HEK293T (cell line): ENCODE data around the gene KRT83.
"Not testable (repeated sequence)": the region's sequence is repeated elsewhere in the genome, so short reads cannot be mapped to it uniquely, and the experiment has no call there.

Source experiments
- CTCF ChIA-PET: fragments of 350-600 bp; formaldehyde crosslinking; extraction: SDS; loops from one replicate; lab custom pipeline; 2021; ENCODE audit warnings: antibody characterized with exemption, inconsistent platforms; lab: Yijun Ruan, JAX
- POLR2A ChIA-PET: fragments of 350-600 bp; formaldehyde crosslinking; extraction: SDS; loops from one replicate; lab custom pipeline; 2020; ENCODE audit warnings: antibody characterized with exemption, inconsistent platforms; lab: Yijun Ruan, JAX
- DNase-seq: peaks from one replicate; pipeline ENCODE4 v3.0.0; 2012; ENCODE audit warnings: mixed read lengths; ENCODE audit errors: extremely low spot score
- ARNT ChIP-seq: fragments of 450-650 bp; IDR thresholded peaks from 2 replicates; pipeline ENCODE4 v1.6.1; 2017; ENCODE audit warnings: mild to moderate bottlenecking
- BHLHE40 ChIP-seq: fragments of 450-650 bp; IDR thresholded peaks from 2 replicates; pipeline ENCODE4 v1.6.1; 2016; ENCODE audit warnings: mild to moderate bottlenecking, moderate library complexity, borderline replicate concordance
- CTBP1 ChIP-seq: fragments of 450-650 bp; IDR thresholded peaks from 2 replicates; pipeline ENCODE4 v1.6.1; 2016; ENCODE audit warnings: borderline replicate concordance
- ELF4 ChIP-seq: fragments of 450-650 bp; IDR thresholded peaks from 2 replicates; pipeline ENCODE4 v1.6.1; 2017; ENCODE audit warnings: antibody characterized with exemption
- FOXA1 ChIP-seq: fragments of 450-650 bp; IDR thresholded peaks from 2 replicates; pipeline ENCODE4 v1.6.1; 2016; ENCODE audit warnings: mild to moderate bottlenecking
- FOXK2 ChIP-seq: fragments of 450-650 bp; IDR thresholded peaks from 2 replicates; pipeline ENCODE4 v1.6.1; 2016; ENCODE audit warnings: mild to moderate bottlenecking
- FOXM1 ChIP-seq: fragments of 450-650 bp; IDR thresholded peaks from 2 replicates; pipeline ENCODE4 v1.6.1; 2017; ENCODE audit warnings: mild to moderate bottlenecking, borderline replicate concordance
- HDGF ChIP-seq: fragments of 450-650 bp; IDR thresholded peaks from 2 replicates; pipeline ENCODE4 v1.6.1; 2017; ENCODE audit warnings: antibody characterized with exemption, borderline replicate concordance
- L3MBTL2 ChIP-seq: fragments of 450-650 bp; conservative IDR thresholded peaks from 2 replicates; pipeline ENCODE4 v1.6.1; 2016; ENCODE audit warnings: mild to moderate bottlenecking
- LEF1 ChIP-seq: fragments of 450-650 bp; IDR thresholded peaks from 2 replicates; pipeline ENCODE4 v1.6.1; 2017; ENCODE audit warnings: mild to moderate bottlenecking, borderline replicate concordance
- NFRKB ChIP-seq: fragments of 450-650 bp; IDR thresholded peaks from 2 replicates; pipeline ENCODE4 v1.6.1; 2016; ENCODE audit warnings: mild to moderate bottlenecking, moderate library complexity
- SP1 ChIP-seq: fragments of 450-650 bp; IDR thresholded peaks from 2 replicates; pipeline ENCODE4 v1.6.1; 2017
- SUZ12 ChIP-seq: fragments of 450-650 bp; IDR thresholded peaks from 2 replicates; pipeline ENCODE4 v1.6.1; 2016; ENCODE audit warnings: mild to moderate bottlenecking
- TARDBP ChIP-seq: fragments of 450-650 bp; IDR thresholded peaks from 2 replicates; pipeline ENCODE4 v1.6.1; 2016
- ZNF384 ChIP-seq: fragments of 450-650 bp; IDR thresholded peaks from 2 replicates; pipeline ENCODE4 v1.6.1; 2016
- TF ChIP-seq, protein P1 (sequence below): fragments of 450-650 bp; IDR thresholded peaks from 2 replicates; pipeline ENCODE4 v1.6.1; 2016

The KRT83 gene

DNA sequence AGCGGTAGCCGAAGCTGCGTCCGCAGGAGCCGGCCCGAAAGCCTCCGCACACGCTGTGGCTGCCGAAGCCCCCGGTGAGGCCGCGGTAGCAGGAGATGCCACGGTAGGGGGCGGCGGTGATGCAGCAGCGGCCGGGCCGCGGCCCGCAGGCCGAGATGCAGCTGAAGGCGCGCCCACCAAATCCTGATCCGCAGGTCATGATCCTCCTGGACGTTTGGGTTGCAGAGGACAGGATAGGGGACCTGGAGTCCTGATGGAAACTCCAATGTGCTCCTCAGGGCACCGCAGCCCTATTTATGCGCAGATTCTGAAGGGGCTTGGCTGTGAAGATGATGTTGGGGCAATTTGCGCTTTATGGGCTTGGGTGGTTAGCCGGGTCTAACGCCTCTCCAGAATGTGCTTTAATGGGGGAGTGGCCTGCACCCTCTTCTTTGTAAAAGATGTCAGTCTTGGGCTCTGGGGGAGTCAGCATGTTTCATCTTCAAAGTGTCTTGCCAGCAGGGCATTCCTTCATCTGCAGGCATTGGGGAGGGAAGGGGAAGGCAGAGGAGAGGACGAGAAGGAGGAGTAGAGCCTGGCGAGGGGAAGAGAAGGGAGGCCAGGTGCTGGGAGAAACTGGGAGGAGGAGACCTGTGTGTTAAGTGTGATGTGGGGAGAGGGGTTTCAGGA is 29.8 kb downstream of the KRT83 start, which contains the start of gene KRT81:
TSS of gene KRT81 (minus strand) at position 268 of the 669 bp plus-strand sequence. CDS start at position 199, 69 bp downstream.
- ChIA-PET CTCF (no interaction called here), POLR2A (no interaction called here)
- no peak for DNase-seq
- TF ChIP-seq TARDBP (no peak), ELF4 (no peak), FOXM1 (no peak), FOXK2 (no peak)
- TF ChIP-seq, protein P1, sequence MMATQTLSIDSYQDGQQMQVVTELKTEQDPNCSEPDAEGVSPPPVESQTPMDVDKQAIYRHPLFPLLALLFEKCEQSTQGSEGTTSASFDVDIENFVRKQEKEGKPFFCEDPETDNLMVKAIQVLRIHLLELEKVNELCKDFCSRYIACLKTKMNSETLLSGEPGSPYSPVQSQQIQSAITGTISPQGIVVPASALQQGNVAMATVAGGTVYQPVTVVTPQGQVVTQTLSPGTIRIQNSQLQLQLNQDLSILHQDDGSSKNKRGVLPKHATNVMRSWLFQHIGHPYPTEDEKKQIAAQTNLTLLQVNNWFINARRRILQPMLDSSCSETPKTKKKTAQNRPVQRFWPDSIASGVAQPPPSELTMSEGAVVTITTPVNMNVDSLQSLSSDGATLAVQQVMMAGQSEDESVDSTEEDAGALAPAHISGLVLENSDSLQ: no peak

DNA sequence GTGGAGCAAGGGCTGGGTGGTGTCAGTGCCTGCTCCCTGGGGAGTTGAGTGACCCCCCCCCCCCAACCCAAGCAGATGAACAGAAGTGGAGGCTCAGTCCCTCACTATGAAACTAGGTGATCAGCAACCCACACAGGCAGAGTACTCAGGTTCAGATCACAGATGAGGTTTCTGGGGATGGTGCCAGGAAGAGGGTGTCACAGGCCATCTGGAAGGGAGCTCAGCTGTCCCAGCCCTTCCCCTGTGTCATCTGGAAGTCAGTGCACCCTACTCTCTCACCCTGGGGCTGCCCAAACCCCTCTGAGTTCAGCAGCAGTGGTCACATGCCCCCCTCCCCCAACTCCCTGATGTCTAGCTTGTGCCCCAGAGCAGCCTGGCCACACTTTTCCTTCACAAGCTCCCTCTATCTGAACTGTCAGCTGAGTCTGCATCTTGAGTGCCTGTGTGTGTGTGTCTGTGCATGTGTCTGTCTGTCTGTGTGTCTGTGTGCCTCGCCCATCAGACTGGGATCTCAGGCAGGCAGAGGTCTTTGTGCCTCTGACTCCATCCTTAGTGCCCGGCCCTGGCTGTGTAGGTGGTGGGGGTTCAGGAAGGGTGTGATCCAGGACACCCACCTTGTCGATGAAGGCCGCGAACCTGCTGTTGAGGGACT is 30.6 kb downstream of the KRT83 start:
- POLR2A ChIA-PET, CTCF ChIA-PET, DNase-seq: not testable (repeated sequence)

DNA sequence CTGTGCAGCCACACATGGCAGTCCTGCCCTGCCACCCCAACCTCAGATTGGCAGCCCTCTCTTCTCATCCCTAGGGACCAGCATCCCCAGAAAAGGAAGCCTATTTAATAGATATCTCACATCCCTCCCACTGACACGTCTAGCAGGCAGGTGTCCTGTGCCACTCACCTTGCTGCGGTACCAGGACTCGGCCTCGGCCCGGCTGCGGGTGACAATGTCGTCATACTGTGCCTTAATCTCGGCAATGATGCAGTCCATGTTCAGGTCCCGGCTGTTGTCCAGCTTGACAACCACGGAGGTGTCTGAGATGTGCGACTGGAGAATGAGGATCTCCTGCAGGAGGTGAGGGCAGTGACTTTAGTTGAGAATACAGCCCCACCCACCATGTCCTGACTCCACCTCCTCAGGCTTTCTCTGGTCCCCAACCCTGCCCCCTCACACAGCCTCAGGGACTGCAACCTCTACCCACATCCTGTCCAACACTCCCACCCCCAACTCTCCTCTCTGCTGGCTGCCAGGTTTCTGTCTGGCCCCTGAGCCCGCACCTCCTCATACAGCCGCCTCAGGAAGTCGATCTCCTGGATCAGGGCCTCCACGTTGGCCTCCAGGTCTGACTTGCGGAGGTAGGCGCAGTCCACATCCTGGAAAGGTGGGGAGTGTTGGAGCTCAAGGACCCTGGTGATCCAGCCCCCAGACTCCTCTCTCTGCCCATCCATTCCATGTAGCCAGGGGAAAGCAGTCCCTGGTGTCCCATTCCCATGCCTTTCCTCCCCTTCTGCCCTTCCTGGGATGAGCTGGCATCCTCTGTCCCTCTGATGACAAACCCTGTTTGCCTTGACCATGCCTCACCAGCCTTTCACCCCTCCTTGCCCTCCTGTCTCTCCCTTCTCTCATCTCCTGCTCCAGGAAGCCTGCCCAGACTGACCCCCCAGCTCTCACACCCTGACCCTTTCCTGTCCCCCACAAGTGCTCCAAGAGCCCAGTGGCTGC is 33.1 kb downstream of the KRT83 start:
- CTCF ChIA-PET, DNase-seq, POLR2A ChIA-PET: not testable (repeated sequence)

DNA sequence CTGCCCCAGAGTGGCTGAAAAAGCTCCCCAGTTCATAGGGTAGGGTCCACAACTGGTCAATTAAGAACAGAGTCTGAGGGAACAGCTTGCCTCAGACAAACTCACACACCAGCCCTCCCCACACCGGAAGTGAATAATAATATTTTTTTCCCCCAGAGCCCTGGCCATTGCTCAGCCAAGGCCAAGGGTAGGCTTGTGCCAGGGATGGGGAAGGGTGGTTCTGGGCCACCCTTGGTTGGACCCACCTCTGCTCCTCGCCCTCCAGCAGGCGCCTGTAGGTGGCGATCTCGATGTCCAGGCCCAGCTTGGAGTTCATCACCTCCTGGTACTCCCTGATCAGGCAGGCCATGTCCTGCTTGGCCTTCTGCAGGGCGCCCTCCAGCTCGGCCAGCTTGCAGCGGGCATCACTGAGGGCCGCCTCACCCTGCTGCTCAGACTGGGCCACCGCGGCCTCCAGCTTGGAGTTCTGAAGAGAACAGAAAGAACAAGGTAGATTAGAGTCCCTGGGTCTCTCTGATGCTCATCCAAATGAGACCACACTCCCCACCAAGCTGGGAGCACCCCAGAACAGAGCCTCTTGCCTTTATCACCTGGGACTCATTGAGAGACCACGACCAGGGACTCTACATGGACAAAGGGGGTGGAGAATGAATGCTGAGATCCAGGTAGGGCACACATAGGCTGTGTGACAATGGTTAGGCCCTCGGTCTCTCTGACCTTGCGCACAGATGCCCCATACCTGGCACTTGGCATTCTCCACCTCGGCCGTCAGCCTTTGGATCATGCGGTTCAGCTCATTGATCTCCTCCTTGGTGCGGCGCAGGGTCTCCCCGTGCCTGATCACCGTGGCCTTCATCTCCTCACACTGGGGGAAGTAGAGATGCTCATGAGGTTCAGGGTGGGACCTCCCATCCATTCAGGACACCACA is 34.1 kb downstream of the KRT83 start:
- POLR2A ChIA-PET, DNase-seq, CTCF ChIA-PET: not testable (repeated sequence)

DNA sequence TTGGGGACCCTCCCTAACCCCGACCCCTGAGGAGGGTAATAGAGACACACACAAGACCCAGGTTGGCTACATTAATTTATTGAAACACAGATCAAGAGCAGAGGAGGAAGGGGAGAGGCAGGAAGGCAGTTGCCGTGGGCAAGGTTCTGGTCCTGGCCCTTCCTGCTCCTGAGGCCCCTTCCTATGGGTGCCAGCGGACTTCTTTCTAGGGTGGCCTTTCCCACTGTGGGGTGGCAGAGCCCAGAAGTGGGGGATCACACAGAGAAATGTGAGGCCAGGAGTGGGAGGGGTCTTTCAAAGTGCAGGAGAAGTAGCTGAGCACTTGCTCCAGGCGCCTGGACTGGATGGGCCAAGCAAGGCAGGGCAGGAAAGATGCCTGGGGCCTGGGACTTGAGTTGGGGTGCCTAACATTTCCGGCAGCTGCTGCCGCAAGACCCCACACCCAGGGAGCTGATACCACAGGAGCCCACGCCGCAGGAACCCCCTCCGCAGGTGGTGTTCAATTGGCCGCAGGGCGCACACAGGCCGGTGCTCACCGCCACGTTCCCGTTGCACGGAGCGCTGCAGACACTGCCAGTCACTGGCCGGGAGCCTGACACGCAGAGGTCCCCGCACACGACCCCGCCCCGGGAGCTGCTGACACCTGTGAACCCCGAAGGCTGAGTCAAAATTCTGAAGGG is 35.2 kb downstream of the KRT83 start:
- ChIA-PET POLR2A (no interaction called here), CTCF (no interaction called here)
- TF ChIP-seq LEF1 (no peak), BHLHE40 (no peak), HDGF (no peak), FOXA1 (no peak), SP1 (no peak), L3MBTL2 (no peak), FOXK2 (no peak), TARDBP (no peak)
- no peak for DNase-seq

DNA sequence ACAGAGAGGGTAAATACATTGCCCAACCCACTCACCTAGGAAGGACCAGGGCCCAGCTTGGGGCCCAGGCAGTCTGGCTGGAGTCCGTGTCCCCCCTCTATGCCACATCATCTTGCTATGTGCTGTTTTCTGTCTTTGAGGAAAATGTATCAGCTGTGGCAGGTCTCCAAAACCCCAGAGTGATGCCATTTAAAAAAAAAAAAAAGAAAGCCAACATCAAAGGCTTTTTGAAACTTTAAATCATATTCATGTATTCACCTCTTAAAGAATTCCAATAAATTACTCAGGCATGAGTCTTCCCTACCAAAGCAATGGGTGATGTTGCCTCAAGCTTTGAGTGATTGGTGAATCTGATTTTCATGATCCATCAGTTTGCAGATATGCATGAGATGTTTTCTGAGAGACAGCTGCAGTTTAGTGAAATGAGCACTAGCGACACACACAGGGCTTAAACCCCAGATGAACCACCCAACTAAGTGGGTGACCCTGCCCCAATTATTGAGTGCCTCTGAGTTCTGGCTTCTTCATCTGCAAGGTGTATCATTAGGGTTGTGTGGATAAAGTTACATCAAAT is 35.9 kb downstream of the KRT83 start:
- POLR2A ChIA-PET: no interaction called here
- TF ChIP-seq FOXK2: no peak
- TF ChIP-seq ZNF384: no peak
- TF ChIP-seq FOXM1: no peak
- TF ChIP-seq, protein P1: no peak
- TF ChIP-seq ELF4: no peak
- TF ChIP-seq CTBP1: no peak
- no peak for TF ChIP-seq BHLHE40
- TF ChIP-seq HDGF: no peak
- TF ChIP-seq SP1: no peak
- no peak for TF ChIP-seq LEF1
- no peak for TF ChIP-seq ARNT
- TF ChIP-seq SUZ12: no peak
- TF ChIP-seq FOXA1: no peak
- TF ChIP-seq L3MBTL2: no peak
- TF ChIP-seq TARDBP: no peak
- TF ChIP-seq NFRKB: no peak
- CTCF ChIA-PET: no interaction called here

More for the DNA sequence above, 35.9 kb downstream of the KRT83 start:
- DNase-seq: no peak
